Inferior parietal cortex (tissue), 1 donor: Measurements from ENCODE around the gene ALKBH7.
"Not testable (repeated sequence)": the region's sequence is repeated elsewhere in the genome, so short reads cannot be mapped to it uniquely, and the experiment has no call there.

Experiments used
- DNase-seq: peaks from one replicate; pipeline ENCODE4 v3.0.0-alpha.2; 2016; ENCODE audit errors: extremely low spot score

ALKBH7 gene

DNA sequence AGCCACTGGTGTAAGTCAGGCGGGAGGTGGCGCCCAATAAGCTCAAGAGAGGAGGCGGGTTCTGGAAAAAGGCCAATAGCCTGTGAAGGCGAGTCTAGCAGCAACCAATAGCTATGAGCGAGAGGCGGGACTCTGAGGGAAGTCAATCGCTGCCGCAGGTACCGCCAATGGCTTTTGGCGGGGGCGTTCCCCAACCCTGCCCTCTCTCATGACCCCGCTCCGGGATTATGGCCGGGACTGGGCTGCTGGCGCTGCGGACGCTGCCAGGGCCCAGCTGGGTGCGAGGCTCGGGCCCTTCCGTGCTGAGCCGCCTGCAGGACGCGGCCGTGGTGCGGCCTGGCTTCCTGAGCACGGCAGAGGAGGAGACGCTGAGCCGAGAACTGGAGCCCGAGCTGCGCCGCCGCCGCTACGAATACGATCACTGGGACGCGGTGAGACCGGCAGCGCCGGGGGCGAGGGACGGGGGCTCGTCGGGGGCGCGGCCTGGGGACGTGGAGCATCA is at the start of gene ALKBH7:
Gene ALKBH7 (plus strand): TSS at position 201 of the 502 bp plus-strand sequence. CDS start 27 bp downstream, at position 228.
- peak; percentile 100 for DNase-seq

DNA sequence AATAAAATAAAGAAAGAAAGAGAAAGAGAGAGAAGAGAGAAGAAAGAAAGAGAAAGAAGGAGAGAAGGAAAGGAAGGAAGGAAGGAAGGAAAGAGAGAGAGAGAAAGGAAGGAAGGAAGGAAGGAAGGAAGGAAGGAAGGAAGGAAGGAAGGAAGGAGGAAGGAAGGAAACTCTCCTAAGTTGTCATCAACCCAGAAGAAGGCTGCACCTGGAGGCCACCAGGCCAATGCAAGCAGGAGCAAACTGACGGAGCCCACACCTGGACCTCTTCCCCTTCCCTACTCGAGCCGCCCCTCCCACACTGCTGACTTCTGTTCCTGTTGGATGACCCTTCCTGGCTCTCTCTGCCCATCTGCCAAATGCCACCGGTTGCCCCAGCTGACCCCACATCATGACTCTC is 47.8 kb upstream of the ALKBH7 start:
- DNase-seq: no peak

GRCh38 chr19:6325614-6326013 is 47.0 kb upstream of the ALKBH7 start:
- no peak for DNase-seq

DNA sequence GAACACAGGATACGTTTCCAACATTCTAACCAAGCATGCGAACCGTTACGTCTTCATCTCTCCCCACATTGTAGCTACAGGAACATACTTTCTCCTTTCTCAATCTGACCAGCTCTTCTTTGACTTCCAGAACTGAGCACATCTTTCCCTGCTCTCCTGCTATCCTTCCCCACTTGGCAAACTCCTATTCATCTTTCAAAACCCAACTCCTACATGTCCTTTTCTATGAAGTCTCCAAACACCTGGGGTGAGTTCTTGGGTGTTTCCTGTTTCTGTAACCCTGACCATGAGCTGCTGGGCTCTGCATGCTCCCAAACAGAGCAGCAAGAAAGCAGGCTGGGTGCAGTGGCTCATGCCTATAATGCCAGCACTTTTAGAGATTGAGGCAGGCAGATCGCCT is 45.8 kb upstream of the ALKBH7 start:
- DNase-seq: no peak

GRCh38 chr19:6333439-6333838 is 39.2 kb upstream of the ALKBH7 start, which contains the start of gene ACER1:
Gene ACER1, minus strand, starts transcription at chr19:6333612. Its CDS starts 61 bp downstream, at chr19:6333551.
- DNase-seq: no peak

- DNase-seq: no peak
Observed at GRCh38 chr19:6334490-6335285, 37.9 kb upstream of the ALKBH7 start.

- no peak for DNase-seq
Observed at GRCh38 chr19:6340493-6341201, 31.9 kb upstream of the ALKBH7 start.

DNA sequence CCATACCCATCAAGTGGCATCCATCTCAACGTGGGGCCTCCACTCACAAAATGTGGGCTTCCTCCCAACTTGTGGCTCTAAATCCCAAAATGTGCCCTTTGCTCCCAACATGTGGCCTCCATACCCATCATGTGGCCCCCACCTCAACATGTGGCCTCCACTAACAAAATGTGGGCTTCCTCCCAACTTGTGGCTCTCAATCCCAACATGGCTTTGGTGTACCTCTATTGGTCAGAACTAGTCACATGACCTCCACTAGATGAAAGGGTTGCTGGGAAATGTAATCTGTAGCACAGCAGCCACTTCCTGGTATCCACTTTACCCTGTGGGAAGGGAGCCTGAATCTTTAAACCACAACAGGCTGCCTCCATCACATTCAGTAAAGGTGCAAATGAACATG is 29.1 kb upstream of the ALKBH7 start:
- DNase-seq: no peak

DNA sequence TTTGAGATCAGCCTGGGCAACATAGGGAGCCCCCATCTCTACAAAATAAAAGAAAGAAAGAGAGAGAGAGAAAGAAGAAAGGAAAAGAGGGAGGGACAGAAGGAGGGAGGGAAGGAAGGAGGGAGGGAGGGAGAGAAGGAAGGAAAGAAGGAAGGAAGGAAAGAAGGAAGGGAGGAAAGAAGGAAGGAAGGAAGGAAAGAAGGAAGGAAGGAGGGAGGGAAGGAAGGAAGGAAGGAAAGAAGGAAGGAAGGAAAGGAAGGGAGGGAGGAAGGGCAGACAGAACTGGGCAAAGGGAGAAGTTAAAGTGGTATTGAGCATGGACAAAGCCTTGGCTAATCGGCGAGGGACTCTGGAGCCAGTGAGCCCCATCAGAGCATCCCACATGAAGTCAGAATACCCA is 23.3 kb upstream of the ALKBH7 start:
- not testable (repeated sequence) for DNase-seq

DNA sequence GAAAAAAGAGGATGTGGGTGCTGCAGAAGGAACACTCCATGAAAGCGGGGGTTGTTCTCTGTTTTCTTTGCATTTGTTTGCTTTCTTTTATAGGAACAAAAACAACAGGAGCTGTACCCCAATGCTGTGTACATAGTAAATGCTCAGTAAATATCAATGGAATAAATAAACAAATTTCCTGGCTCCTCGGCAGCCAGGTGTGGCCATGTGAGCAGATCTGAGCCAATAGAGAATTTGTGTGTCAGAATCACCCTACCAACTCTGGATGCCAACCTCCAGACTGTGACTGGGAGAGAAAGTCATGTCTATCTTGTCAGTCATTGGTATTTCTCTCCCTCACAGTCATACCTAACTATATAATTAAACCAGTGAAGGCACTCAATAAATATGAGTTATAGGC is 21.9 kb upstream of the ALKBH7 start:
- no peak for DNase-seq

- DNase-seq: no peak
Observed at GRCh38 chr19:6352381-6353165, 20.0 kb upstream of the ALKBH7 start.

GRCh38 chr19:6354098-6354674 is 18.4 kb upstream of the ALKBH7 start:
- DNase-seq: no peak

- not testable (repeated sequence) for DNase-seq
Observed at GRCh38 chr19:6355321-6356040, 17.1 kb upstream of the ALKBH7 start.

DNA sequence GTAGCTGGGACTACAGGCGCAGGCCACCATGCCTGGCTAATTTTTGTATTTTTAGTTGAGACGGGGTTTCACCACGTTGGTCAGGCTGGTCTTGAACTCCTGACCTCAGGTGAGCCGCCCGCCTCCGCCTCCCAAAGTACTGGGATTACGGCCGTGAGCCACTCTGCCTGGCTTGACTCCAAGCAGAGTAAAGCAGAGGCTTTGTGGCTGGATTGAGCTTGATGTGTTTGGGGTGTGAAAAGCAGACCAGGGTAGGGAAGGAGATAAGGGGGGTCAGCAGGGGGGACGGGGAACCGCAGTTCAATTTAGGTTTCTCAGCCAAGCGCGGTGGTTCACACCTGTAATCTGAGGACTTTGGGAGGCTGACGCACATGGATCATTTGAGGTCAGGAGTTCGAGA is 15.4 kb upstream of the ALKBH7 start:
- no peak for DNase-seq

- DNase-seq: no peak
Observed at GRCh38 chr19:6358003-6358402, 14.6 kb upstream of the ALKBH7 start.

DNA sequence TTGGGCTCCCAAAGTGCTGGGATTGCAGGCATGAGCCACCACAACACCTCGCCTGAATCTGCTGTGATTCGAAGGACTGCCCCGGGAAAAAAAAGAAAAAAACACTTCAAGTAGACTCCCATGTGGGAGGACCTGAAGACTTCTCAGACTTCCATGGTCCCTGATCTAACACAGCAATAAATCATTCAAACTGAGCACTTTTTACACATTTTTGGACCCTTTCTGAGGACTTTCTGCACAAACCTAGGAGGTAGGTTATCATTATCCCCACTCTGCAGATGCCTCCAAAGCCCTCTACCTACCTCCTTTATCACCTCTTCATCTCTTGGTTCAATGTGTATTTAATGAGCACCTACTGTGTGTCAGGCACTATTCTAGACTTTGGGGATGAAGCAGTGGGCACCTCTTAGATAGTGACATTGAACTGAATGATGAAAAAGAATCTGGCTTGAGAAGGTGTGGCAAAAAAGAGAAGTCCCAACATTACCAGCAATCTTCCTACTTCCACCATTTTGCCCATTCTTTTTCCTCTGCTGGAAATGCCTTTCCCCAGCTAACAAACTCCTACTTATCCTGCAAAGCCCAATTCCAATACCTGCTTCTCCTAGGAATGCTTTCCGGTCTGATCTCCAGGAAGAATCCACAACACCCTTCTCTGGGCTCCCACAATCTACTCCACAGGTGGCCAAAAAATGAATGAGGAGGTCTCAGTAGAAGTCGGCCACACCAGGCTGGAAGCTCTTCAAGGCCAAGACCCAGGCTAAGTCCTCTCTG is 12.8 kb upstream of the ALKBH7 start:
- DNase-seq: no peak

DNA sequence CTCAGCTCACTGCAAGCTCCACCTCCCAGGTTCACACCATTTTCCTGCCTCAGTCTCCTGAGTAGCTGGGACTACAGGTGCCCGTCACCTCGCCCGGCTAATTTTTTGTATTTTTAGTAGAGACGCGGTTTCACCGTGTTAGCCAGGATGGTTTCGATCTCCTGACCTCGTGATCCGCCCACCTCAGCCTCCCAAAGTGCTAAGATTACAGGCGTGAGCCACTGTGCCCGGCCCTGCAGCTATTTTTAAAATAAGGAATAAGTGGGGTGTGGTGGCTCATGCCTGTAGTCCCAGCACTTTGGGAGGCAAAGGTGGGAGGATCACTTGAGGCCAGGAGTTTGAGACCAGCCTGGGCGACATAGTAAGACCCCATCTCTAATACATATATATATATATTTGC is 12.1 kb upstream of the ALKBH7 start:
- not testable (repeated sequence) for DNase-seq

DNA sequence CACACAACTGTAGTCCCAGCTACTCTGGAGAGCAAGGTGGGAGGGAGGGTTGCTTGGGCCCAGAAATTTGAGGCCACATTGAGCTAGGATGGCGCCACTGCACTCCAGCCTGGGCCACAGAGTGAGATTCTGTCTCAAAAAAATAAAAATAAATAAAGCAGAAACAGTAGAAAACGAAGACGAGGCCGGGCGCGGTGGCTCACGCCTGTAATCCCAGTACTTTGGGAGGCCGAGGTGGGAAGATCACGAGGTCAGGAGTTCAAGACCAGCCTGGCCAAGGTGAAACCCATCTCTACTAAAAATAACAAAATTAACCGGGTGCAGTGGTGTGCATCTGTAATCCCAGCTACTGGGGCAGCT is 11.8 kb upstream of the ALKBH7 start:
- not testable (repeated sequence) for DNase-seq

GRCh38 chr19:6362027-6362350 is 10.6 kb upstream of the ALKBH7 start:
- no peak for DNase-seq

- no peak for DNase-seq
Observed at GRCh38 chr19:6362351-6362801, 10.2 kb upstream of the ALKBH7 start.
